ENCODE data around the gene OR10X1. TPM values are rescaled to one million over a fixed set of nuclear protein-coding genes. Genes with fewer than 3 reads are reported as not detected.

The OR10X1 gene, protein sequence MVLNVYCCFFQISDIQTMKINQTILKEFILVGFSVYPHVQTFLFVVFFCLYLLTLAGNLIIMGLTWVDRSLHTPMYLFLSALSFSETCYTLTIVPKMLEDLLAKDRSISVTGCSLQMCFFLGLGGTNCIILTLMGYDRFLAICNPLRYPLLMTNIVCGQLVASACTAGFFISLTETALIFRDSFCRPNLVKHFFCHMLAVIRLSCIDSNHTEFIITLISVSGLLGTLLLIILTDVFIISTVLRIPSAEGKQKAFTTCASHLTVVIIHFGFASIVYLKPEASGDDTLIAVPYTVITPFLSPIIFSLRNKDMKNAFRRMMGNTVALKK
- not detected in 2 replicates for total RNA-seq

DNA sequence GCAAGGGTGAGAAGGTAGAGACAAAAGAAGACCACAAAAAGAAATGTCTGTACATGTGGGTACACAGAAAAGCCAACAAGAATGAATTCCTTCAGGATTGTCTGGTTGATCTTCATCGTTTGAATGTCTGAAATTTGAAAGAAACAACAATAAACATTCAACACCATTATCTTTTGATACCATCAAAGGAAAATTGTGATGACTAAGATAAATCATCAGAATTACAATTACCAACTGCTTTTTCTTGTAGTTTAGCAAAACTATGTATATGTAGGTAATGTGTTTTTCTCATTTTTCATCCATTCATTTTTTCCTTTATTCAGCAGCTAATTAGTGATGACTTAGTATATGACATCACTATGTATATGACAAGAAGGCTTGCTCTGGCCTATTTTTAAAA, at the start of gene OR10X1:
TSS of gene OR10X1 (minus strand) at position 167 of the 400 bp plus-strand sequence. CDS start at position 167, 0 bp downstream.

GRCh38 chr1:158604968-158605367, 25.3 kb upstream of the OR10X1 start, which contains the start of gene OR10Z1:
OR10Z1 (plus strand) TSS chr1:158605268; CDS start chr1:158606439, 1,171 bp downstream.

DNA sequence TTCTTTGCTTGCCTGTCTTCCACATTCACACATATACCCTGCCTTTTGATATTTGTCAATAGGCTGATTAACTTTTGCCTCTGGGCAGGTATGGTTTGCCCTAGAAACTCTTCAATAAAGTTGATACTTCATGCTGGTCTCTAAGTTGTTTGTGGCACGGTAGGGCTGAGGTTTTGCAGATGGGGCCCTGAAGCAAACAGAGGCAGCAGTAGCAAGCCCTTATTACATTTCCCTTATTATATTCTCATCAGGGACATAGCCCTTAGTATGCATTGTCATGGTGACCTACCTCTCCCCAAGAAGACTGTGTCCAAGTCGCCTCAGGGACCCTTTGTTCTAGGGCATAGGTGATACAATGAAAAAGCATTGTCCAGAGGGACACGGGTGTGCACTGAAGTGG, 9.2 kb downstream of the OR10X1 start, which contains the start of gene OR6P1:
TSS of gene OR6P1 (minus strand) at position 101 of the 400 bp plus-strand sequence. CDS start 6,976 bp downstream, outside the sequence.

DNA sequence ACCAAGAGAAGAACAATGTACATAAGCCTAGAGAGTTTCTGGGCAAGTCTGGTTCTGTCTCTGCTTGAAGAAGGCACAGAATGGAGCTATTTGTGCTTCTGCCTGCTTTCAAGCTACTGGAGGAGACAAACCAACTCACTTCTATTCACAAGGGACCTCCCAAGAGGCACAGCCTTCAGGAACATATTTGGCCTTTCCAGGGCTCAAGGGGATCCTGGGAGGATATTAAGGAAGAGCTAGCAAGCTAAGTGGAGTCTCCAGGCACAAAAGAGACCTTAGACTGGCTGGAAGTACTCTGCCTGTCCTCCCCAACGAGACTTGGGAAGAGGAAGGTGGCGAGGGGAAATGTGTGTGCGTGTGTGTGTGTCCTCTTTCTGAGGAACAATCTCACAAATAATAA, 25.3 kb downstream of the OR10X1 start, which contains the start of gene OR6Y1:
TSS of gene OR6Y1 (minus strand) at position 54 of the 400 bp plus-strand sequence. CDS start 6,300 bp downstream, outside the sequence.

Other genes with a start within 250 kb of the OR10X1 start
- not detected in 2 replicates for gene CD1B, start 248.4 kb downstream of the OR10X1 start, total RNA-seq
- gene CD1E, start 226.0 kb downstream of the OR10X1 start, total RNA-seq = not detected in 2 replicates
- not detected in 2 replicates for gene OR10T2, start 180.4 kb downstream of the OR10X1 start, total RNA-seq
- not detected in 2 replicates for gene OR10K2, start 153.7 kb downstream of the OR10X1 start, total RNA-seq
- not detected in 2 replicates for gene OR10K1, start 118.1 kb downstream of the OR10X1 start, total RNA-seq
- not detected in 2 replicates for gene OR10R2, start 107.7 kb downstream of the OR10X1 start, total RNA-seq
- gene OR6Y1, start 25.5 kb downstream of the OR10X1 start, total RNA-seq = not detected in 2 replicates
- gene OR6P1, start 9.3 kb downstream of the OR10X1 start, total RNA-seq = not detected in 2 replicates
- gene OR10Z1, start 25.4 kb upstream of the OR10X1 start, total RNA-seq = not detected in 2 replicates
- gene SPTA1, start 106.8 kb upstream of the OR10X1 start, total RNA-seq = 0.13 TPM in 1 of 2 replicates, not detected in the other
- not detected in 2 replicates for gene OR6K2, start 120.8 kb upstream of the OR10X1 start, total RNA-seq
- not detected in 2 replicates for gene OR6K3, start 140.8 kb upstream of the OR10X1 start, total RNA-seq
- gene OR6K6, start 174.8 kb upstream of the OR10X1 start, total RNA-seq = not detected in 2 replicates
- gene OR6N1, start 192.3 kb upstream of the OR10X1 start, total RNA-seq = not detected in 2 replicates
- not detected in 2 replicates for gene OR6N2, start 201.3 kb upstream of the OR10X1 start, total RNA-seq